PC-9 (cell line): ENCODE measurements around the gene FOXC2. TPM values are rescaled to one million over a fixed set of nuclear protein-coding genes. Genes with fewer than 3 reads are reported as not detected.

ENCODE experiments used
- BruUV-seq: library from RNA; stranded (reverse); fragments of 400-500 nt; replicated peaks from 2 replicates; lab custom pipeline; 2021; lab: Mats Ljungman, UMichigan
- CTCF ChIA-PET: fragments of 300-600 bp; sonication (Branson Sonifier 250); formaldehyde crosslinking; loops from one replicate; lab custom pipeline; 2022; ENCODE audit warnings: antibody characterized with exemption; lab: Charles Lee
- POLR2A ChIA-PET: fragments of 300-600 bp; sonication (Branson Sonifier 250); formaldehyde crosslinking; loops from one replicate; lab custom pipeline; 2022; ENCODE audit warnings: antibody characterized with exemption; ENCODE audit not compliant: unreplicated experiment; lab: Charles Lee
- DNase-seq, 2 experiments: peaks; one replicate each; pipeline versions ENCODE4 v3.0.0 to v3.0.0-alpha.2; 2015 to 2022; ENCODE audit warnings: mixed read lengths in 1 of 2
- H2AFZ ChIP-seq: fragments of 200-600 bp; sonication (generic); 2 replicates; pipeline ENCODE4 v1.8.1; 2017; ENCODE audit warnings: antibody characterized with exemption
- H3F3A ChIP-seq: fragments of 200-600 bp; sonication (generic); 2 replicates; pipeline ENCODE4 v1.8.1; 2017; ENCODE audit warnings: antibody characterized with exemption, mild to moderate bottlenecking, low read depth; ENCODE audit not compliant: insufficient read depth
- H3K27ac ChIP-seq: fragments of 200-600 bp; sonication (generic); 2 replicates; pipeline ENCODE4 v1.6.1; 2016; ENCODE audit warnings: mixed run types
- H3K27me3 ChIP-seq: fragments of 200-600 bp; sonication (generic); 2 replicates; pipeline ENCODE4 v1.6.1; 2016; ENCODE audit warnings: low read depth, mixed run types; ENCODE audit not compliant: insufficient read depth
- H3K36me3 ChIP-seq: fragments of 200-600 bp; sonication (generic); 2 replicates; pipeline ENCODE4 v1.6.1; 2016; ENCODE audit warnings: low read depth, mixed run types
- H3K4me1 ChIP-seq: fragments of 200-600 bp; sonication (generic); replicated peaks from 2 replicates; pipeline ENCODE4 v1.6.1; 2016; ENCODE audit warnings: mixed run types; ENCODE audit not compliant: insufficient read depth
- H3K4me2 ChIP-seq: fragments of 200-600 bp; sonication (generic); 2 replicates; pipeline ENCODE4 v1.6.1; 2017; ENCODE audit warnings: mixed run types
- H3K4me3 ChIP-seq: fragments of 200-600 bp; sonication (generic); 2 replicates; pipeline ENCODE4 v1.6.1; 2016; ENCODE audit warnings: mixed run types
- H3K79me2 ChIP-seq: fragments of 200-600 bp; sonication (generic); 2 replicates; pipeline ENCODE4 v1.6.1; 2017; ENCODE audit warnings: low read depth, mixed run types
- H3K9me2 ChIP-seq: fragments of 200-600 bp; sonication (generic); 2 replicates; pipeline ENCODE4 v1.8.1; 2017; ENCODE audit warnings: mild to moderate bottlenecking; ENCODE audit not compliant: insufficient read depth
- H3K9me3 ChIP-seq: fragments of 200-600 bp; sonication (generic); 2 replicates; pipeline ENCODE4 v1.8.1; 2016; ENCODE audit warnings: low read depth; ENCODE audit not compliant: insufficient read depth
- H4K20me1 ChIP-seq: fragments of 200-600 bp; sonication (generic); 2 replicates; pipeline ENCODE4 v1.8.1; 2017; ENCODE audit not compliant: insufficient read depth
- CTCF ChIP-seq: fragments of 200-600 bp; sonication (generic); conservative IDR thresholded peaks from 2 replicates; pipeline ENCODE4 v1.6.1; 2017; ENCODE audit warnings: mixed run types, antibody characterized with exemption, mild to moderate bottlenecking, moderate library complexity
- EZH2 ChIP-seq: fragments of 200-600 bp; sonication (generic); IDR thresholded peaks from 2 replicates; pipeline ENCODE4 v1.8.0; 2017; ENCODE audit warnings: antibody characterized with exemption, low read depth
- intact Hi-C: fragments of 100-400 bp; cut with micrococcal nuclease; formaldehyde crosslinking; loops from one replicate; pipeline ENCODE4 v1.10.0; 2022; ENCODE audit not compliant: unreplicated experiment
- total RNA-seq: library from RNA; stranded (reverse); gene quantifications from 2 replicates; pipeline ENCODE4 v1.2.3, GENCODE V29; 2021

FOXC2 gene
- total RNA-seq, 1 experiment from 2014 or later: not detected

DNA sequence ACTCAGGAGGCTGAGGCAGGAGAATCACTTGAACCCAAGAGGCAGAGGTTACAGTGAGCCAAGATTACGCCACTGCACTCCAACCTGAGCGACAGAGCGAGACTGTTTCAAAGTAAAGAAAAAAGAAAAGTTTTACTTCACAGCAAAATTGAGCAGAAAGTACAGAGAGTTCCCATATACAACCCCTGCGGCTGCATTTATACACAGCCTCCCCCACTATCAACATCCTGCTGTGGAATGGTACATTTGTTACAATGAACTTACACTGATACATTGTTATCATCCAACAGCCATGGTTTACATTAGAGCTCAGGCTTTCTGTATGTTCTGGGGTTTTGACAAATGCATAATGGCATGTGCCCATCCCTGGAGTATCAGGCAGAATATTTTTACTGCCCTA is 9.0 kb upstream of the FOXC2 start:
- no peaks in the 10 kb centered on the region for H4K20me1 ChIP-seq
- no peak overlapping the region for H3K4me2 ChIP-seq
- BruUV-seq: no TSS peak
- no peak for DNase-seq
- intact Hi-C loops: no loop called here
- peaks cover 6% of the 10 kb centered on the region for H3K4me1 ChIP-seq
- CTCF ChIA-PET: no interaction called here
- no peak for TF ChIP-seq EZH2
- TF ChIP-seq CTCF: no peak
- POLR2A ChIA-PET: no interaction called here
- H2AFZ ChIP-seq: no peak overlapping the region
- H3K27me3 ChIP-seq: peaks cover 36% of the 10 kb centered on the region
- H3K9me2 ChIP-seq: no peaks in the 10 kb centered on the region
- H3F3A ChIP-seq: no peaks in the 10 kb centered on the region
- no peak overlapping the region for H3K27ac ChIP-seq
- no peaks in the 10 kb centered on the region for H3K9me3 ChIP-seq
- H3K79me2 ChIP-seq: peaks cover 14% of the 10 kb centered on the region
- H3K4me3 ChIP-seq: no peak overlapping the region
- H3K36me3 ChIP-seq: no peaks in the 10 kb centered on the region

- TF ChIP-seq CTCF (no peak), EZH2 (no peak)
- Histone ChIP-seq H3K36me3 (no peaks in the 10 kb centered on the region), H3F3A (no peaks in the 10 kb centered on the region), H3K9me2 (no peaks in the 10 kb centered on the region), H3K9me3 (no peaks in the 10 kb centered on the region), H3K4me2 (no peak overlapping the region), H3K4me3 (no peak overlapping the region), H3K4me1 (peaks cover 6% of the 10 kb centered on the region), H4K20me1 (no peaks in the 10 kb centered on the region), H2AFZ (no peak overlapping the region), H3K27ac (no peak overlapping the region), H3K79me2 (peaks cover 12% of the 10 kb centered on the region), H3K27me3 (peaks cover 41% of the 10 kb centered on the region)
- intact Hi-C loops: no loop called here
- POLR2A ChIA-PET: no interaction called here
- no peak for DNase-seq
- BruUV-seq: no TSS peak
- CTCF ChIA-PET: no interaction called here
These were observed 8.1 kb upstream of the FOXC2 start for GRCh38 chr16:86558355-86559193.

DNA sequence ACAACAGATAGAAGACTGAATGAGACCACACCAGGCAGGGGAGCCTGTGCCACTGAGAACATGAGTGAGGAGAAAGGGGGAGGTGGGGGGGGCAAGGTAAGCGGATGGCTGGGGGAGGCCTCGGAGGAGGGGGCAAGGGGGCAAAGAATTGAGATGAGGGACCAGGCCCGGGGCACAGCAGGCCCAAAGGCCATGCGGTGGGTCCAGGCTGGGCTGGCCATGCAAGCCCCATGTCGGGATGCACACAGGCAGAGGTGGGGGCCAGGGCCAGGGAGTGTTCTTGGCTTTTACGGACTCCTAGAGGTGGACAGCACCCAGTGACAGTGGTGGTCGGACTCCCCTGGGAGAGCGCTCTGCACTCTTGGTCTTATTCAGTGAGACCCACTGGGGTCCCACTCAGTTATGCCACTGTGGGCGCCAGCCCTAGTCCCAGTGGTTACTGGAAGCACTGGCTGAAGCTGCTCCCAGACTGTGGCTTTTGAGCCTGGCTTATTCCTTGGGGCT is 6.8 kb upstream of the FOXC2 start:
- Histone ChIP-seq H3F3A (no peaks in the 10 kb centered on the region), H3K4me3 (no peak overlapping the region), H2AFZ (no peak overlapping the region), H3K79me2 (no peaks in the 10 kb centered on the region), H3K9me3 (no peaks in the 10 kb centered on the region), H3K9me2 (no peaks in the 10 kb centered on the region), H3K4me1 (no peaks in the 10 kb centered on the region), H3K4me2 (no peak overlapping the region), H3K27me3 (peaks cover 48% of the 10 kb centered on the region), H3K36me3 (no peaks in the 10 kb centered on the region), H4K20me1 (no peaks in the 10 kb centered on the region), H3K27ac (no peak overlapping the region)
- ChIA-PET CTCF (no interaction called here), POLR2A (no interaction called here)
- DNase-seq: no peak
- intact Hi-C loops: loop anchor here (5.0 to 10.0 kb wide), 3 partner anchors 645 to 1207 kb away; partner anchors contain the start of genes KLHDC4 and MAP1LC3B
- no peak for TF ChIP-seq EZH2
- no peak for TF ChIP-seq CTCF
- BruUV-seq: no TSS peak
